AG04449 (cell line): ENCODE data around the gene MAP2K6.

Experiments used
- CTCF ChIA-PET: fragments of 350-600 bp; formaldehyde crosslinking; extraction: SDS; loops from one replicate; lab custom pipeline; 2021; ENCODE audit warnings: antibody characterized with exemption; lab: Yijun Ruan, JAX
- POLR2A ChIA-PET: fragments of 400-600, 350-600 bp; formaldehyde crosslinking; extraction: SDS; loops from one replicate; lab custom pipeline; 2020; ENCODE audit warnings: antibody characterized with exemption, inconsistent platforms; lab: Yijun Ruan, JAX
- DNase-seq: peaks from one replicate; pipeline ENCODE4 v3.0.0-alpha.2; 2010; ENCODE audit warnings: low read depth, low spot score
- H3K4me3 ChIP-seq: 2 replicates; pipeline ENCODE4 v1.5.1; 2011; ENCODE audit warnings: low read depth, mild to moderate bottlenecking, control low read depth, low read length
- TF ChIP-seq, protein P1 (sequence below): IDR thresholded peaks from one replicate; pipeline ENCODE4 v1.5.1; 2011; ENCODE audit warnings: mild to moderate bottlenecking, moderate library complexity, low read length, control low read depth, inconsistent platforms; ENCODE audit not compliant: insufficient read depth; ENCODE audit errors: missing control alignments

Gene MAP2K6

DNA sequence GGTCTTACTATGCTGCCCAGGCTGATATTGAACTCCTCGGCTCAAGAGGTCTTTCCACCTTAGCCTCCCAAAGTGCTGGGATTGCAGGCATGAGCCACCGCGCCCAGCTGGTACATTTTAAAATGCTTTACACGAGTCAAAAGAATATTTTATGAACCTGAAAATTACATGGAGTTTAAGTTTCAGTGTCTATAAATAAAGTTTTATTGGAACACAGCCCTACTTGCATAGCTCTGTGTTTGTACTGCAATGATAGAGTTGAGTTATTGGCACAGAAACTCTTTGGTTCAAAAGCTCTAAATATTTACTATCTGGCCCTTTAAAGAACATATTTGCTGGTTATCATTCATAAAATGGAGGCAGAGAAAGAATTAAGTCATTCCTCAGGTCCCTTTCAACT is 24.3 kb downstream of the MAP2K6 start:
- H3K4me3 ChIP-seq = no peak overlapping the region
- ChIA-PET CTCF (no interaction called here), POLR2A (no interaction called here)
- TF ChIP-seq, protein P1, sequence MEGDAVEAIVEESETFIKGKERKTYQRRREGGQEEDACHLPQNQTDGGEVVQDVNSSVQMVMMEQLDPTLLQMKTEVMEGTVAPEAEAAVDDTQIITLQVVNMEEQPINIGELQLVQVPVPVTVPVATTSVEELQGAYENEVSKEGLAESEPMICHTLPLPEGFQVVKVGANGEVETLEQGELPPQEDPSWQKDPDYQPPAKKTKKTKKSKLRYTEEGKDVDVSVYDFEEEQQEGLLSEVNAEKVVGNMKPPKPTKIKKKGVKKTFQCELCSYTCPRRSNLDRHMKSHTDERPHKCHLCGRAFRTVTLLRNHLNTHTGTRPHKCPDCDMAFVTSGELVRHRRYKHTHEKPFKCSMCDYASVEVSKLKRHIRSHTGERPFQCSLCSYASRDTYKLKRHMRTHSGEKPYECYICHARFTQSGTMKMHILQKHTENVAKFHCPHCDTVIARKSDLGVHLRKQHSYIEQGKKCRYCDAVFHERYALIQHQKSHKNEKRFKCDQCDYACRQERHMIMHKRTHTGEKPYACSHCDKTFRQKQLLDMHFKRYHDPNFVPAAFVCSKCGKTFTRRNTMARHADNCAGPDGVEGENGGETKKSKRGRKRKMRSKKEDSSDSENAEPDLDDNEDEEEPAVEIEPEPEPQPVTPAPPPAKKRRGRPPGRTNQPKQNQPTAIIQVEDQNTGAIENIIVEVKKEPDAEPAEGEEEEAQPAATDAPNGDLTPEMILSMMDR = no peak
- no peak for DNase-seq

DNA sequence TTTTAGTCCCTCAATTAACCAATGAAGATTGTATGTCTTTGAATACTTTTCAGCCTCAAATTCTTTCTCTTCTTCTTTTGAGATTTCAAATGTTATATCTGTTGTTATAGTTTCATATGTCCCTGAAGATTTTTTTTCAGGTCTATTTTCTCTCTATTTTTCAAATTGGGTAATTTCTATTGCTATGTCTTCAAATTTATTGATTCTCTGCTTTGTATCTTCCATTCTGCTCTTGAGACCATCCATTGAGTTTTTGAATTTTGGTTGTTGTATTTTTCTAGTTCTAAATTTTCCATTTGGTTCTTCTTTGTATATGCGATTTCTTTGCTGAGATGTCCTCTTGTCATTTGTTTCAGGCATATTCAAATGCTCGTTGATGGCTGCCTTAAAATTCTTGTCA is 26.7 kb downstream of the MAP2K6 start:
- DNase-seq = no peak

DNA sequence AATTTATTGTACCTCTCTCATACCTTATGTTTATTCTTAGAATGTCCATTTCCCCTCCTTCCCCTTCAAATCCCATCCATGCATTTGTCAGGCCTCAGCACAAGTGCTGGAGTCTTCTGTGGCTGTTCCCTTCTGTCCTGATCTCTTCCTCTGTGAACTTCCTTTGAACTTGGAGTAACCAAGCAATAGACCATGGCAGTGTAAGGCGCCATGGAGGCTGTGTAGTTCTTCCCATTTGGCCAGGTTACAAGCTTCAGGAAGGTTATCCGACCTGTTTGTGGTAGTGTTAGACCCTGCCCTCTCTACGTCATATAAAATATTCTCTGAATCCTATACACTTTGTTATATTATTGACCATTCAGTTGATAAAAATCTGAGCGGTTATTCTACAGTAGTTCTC is 28.6 kb downstream of the MAP2K6 start:
- TF ChIP-seq, protein P1 = no peak
- ChIA-PET CTCF (interaction anchor here (0.6 kb wide), 1 partner anchor 1244 kb away, joined by 3 read pairs; no protein-coding TSS in a partner anchor), POLR2A (no interaction called here)
- no peak overlapping the region for H3K4me3 ChIP-seq
- DNase-seq = no peak

More for the DNA sequence above, 26.7 kb downstream of the MAP2K6 start:
- TF ChIP-seq, protein P1 = no peak
- no peak overlapping the region for H3K4me3 ChIP-seq
- ChIA-PET CTCF (no interaction called here), POLR2A (no interaction called here)

DNA sequence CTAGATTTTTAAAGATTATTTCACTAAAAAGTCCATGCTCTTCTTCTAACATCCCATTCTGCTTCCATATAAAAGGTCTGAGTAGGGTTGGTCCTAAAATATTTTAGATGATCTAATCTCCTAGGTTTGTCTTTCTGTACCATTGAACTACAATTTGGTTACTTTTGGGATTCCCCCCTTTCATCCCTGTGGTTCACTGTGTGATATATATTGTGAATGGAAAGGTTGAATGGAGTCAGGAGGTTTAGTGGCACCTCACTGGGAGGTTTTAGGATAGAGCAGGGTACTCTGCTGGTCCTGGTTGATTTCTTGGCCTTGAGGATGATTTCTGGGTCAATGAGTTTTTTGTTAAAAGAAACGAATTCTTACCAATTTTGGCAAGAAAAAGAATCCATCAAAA is 29.5 kb downstream of the MAP2K6 start:
- TF ChIP-seq, protein P1 = no peak
- no peak for DNase-seq
- POLR2A ChIA-PET = no interaction called here
- H3K4me3 ChIP-seq = no peak overlapping the region
- CTCF ChIA-PET = no interaction called here

DNA sequence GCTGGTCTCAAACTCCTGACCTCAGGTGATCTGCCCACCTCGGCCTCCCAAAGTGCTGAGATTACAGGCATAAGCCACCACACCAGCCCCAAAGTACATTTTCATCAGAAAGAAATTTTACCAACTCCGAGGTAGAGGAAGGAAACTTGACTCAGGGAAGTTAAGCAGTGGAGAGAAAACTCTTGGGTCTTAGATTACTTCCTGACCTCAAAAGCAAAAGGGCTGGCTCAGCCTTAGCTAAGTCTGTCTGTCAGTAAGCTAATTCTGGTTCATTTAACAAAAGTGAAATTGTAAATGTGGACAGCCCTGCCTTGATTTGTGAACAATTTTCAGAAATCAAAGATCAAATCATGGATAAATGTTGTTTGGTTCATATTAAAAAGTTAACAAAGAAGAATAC is 30.6 kb downstream of the MAP2K6 start:
- TF ChIP-seq, protein P1 = no peak
- H3K4me3 ChIP-seq = no peak overlapping the region
- ChIA-PET CTCF (no interaction called here), POLR2A (no interaction called here)
- no peak for DNase-seq

DNA sequence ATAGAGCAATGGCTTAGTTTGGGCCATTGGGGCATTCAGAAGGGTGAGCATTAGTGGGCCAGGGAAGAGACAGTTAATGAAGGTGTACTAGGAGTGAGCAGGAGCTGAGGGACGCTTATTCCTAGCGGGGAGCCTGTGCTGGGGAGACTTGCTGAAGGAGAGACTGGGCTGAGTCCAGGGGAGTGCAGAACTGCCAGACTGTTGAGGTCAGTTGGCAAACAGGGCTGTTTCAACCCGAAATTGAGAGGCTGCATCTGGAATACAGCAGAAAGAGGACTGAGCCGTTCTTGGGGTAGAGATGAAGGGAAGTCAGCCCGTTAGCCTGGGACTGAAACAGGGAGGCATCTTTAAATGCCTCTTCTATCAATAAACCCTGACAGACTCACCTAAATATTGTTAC is 33.2 kb downstream of the MAP2K6 start:
- TF ChIP-seq, protein P1 = no peak
- no peak overlapping the region for H3K4me3 ChIP-seq
- no peak for DNase-seq
- POLR2A ChIA-PET = no interaction called here
- CTCF ChIA-PET = no interaction called here
